WTC11 (cell line): Measurements from ENCODE around the gene INKA2. TPM values are rescaled to one million over a fixed set of nuclear protein-coding genes. Genes with fewer than 3 reads are reported as not detected.

Experiments used
- ATAC-seq: fragments of 200-7000 bp; cut with Tn5 transposase; 2 replicates; pipeline ENCODE4 v1.10.0; 2021; ENCODE audit warnings: mild to moderate bottlenecking, moderate library complexity
- Bru-seq: library from RNA; stranded (reverse); fragments of 400-500 nt; gene quantifications from one replicate; lab custom pipeline; 2021; lab: Mats Ljungman, UMichigan
- CTCF ChIA-PET: fragments of 300-600 bp; sonication (Branson Sonifier 250); formaldehyde crosslinking; loops from one replicate; lab custom pipeline; 2021; ENCODE audit warnings: antibody characterized with exemption; lab: Charles Lee
- POLR2A ChIA-PET: fragments of 350-600 bp; sonication (Branson Sonifier 250); formaldehyde crosslinking; loops from one replicate; lab custom pipeline; 2021; ENCODE audit warnings: antibody characterized with exemption; lab: Charles Lee
- DNase-seq: peaks from one replicate; pipeline ENCODE4 v3.0.0; 2021; ENCODE audit warnings: low spot score
- H3K27ac Mint-ChIP-seq: 2 replicates; pipeline ENCODE4 v1.8.0; 2021; ENCODE audit warnings: mixed read lengths
- H3K27me3 Mint-ChIP-seq: 2 replicates; pipeline ENCODE4 v1.8.0; 2021; ENCODE audit warnings: low read depth, mild to moderate bottlenecking, moderate library complexity, mixed read lengths
- H3K36me3 Mint-ChIP-seq: 2 replicates; pipeline ENCODE4 v1.8.0; 2021; ENCODE audit warnings: mixed read lengths
- H3K4me1 Mint-ChIP-seq: 2 replicates; pipeline ENCODE4 v1.8.0; 2022; ENCODE audit warnings: mixed read lengths
- H3K4me3 Mint-ChIP-seq: 2 replicates; pipeline ENCODE4 v1.8.0; 2021; ENCODE audit warnings: mild to moderate bottlenecking, moderate library complexity, mixed read lengths
- H3K9me3 Mint-ChIP-seq: 2 replicates; pipeline ENCODE4 v1.8.0; 2021; ENCODE audit warnings: mixed read lengths
- CBFB ChIP-seq: sonication (generic); formaldehyde crosslinking; IDR thresholded peaks from 2 replicates; pipeline ENCODE4 v1.8.1; 2022; ENCODE audit warnings: mild to moderate bottlenecking, low read depth, missing genetic modification reagents
- ELF4 ChIP-seq: sonication (generic); formaldehyde crosslinking; IDR thresholded peaks from 2 replicates; pipeline ENCODE4 v1.8.1; 2022; ENCODE audit warnings: low read depth, mild to moderate bottlenecking, moderate library complexity, missing genetic modification reagents
- FOXK1 ChIP-seq: sonication (generic); formaldehyde crosslinking; IDR thresholded peaks from 2 replicates; pipeline ENCODE4 v1.8.0; 2022; ENCODE audit warnings: mild to moderate bottlenecking, moderate library complexity, missing genetic modification reagents
- JAZF1 ChIP-seq: fragments of 250-450 bp; sonication (Bioruptor Pico); IDR thresholded peaks from 2 replicates; pipeline ENCODE4 v1.9.0; 2021; ENCODE audit warnings: moderate library complexity, mild to moderate bottlenecking, inconsistent platforms
- JUN ChIP-seq: sonication (generic); formaldehyde crosslinking; IDR thresholded peaks from 2 replicates; pipeline ENCODE4 v1.8.0; 2023; ENCODE audit warnings: mild to moderate bottlenecking, missing genetic modification reagents
- KAT7 ChIP-seq: sonication (generic); formaldehyde crosslinking; IDR thresholded peaks from 2 replicates; pipeline ENCODE4 v1.8.1; 2023; ENCODE audit warnings: missing genetic modification reagents, mild to moderate bottlenecking, borderline replicate concordance
- MXD4 ChIP-seq: fragments of 250-450 bp; sonication (Bioruptor Pico); IDR thresholded peaks from 2 replicates; pipeline ENCODE4 v1.8.0; 2021; ENCODE audit warnings: mild to moderate bottlenecking, moderate library complexity, borderline replicate concordance
- NFATC4 ChIP-seq: fragments of 250-450 bp; sonication (Bioruptor Pico); IDR thresholded peaks from 2 replicates; pipeline ENCODE4 v1.9.0; 2021; ENCODE audit warnings: mild to moderate bottlenecking
- NFE2L1 ChIP-seq: sonication (generic); formaldehyde crosslinking; IDR thresholded peaks from 2 replicates; pipeline ENCODE4 v1.8.1; 2023; ENCODE audit warnings: missing genetic modification reagents
- PRRX2 ChIP-seq: fragments of 250-450 bp; sonication (Bioruptor Pico); IDR thresholded peaks from 2 replicates; pipeline ENCODE4 v1.8.0; 2021; ENCODE audit warnings: mild to moderate bottlenecking
- SMAD3 ChIP-seq: sonication (generic); formaldehyde crosslinking; IDR thresholded peaks from 2 replicates; pipeline ENCODE4 v1.8.0; 2022; ENCODE audit warnings: missing genetic modification reagents, mild to moderate bottlenecking, borderline replicate concordance
- SMAD4 ChIP-seq: sonication (generic); formaldehyde crosslinking; IDR thresholded peaks from 2 replicates; pipeline ENCODE4 v1.8.0; 2022; ENCODE audit warnings: mild to moderate bottlenecking, missing genetic modification reagents
- ZNF121 ChIP-seq: sonication (generic); formaldehyde crosslinking; IDR thresholded peaks from 2 replicates; pipeline ENCODE4 v1.8.0; 2023; ENCODE audit warnings: missing genetic modification reagents
- ZNF263 ChIP-seq: sonication (generic); formaldehyde crosslinking; IDR thresholded peaks from 2 replicates; pipeline ENCODE4 v1.8.1; 2022; ENCODE audit warnings: low read depth, mild to moderate bottlenecking, moderate library complexity, missing genetic modification reagents
- long read RNA-seq, 3 experiments: library from RNA in 1 of 3; library from capped mRNA in 1 of 3; library from polyadenylated mRNA in 1 of 3; unstranded in 2 of 3; stranded (forward) in 1 of 3; transcript quantifications; one replicate each; pipeline ENCODE4 v2.0.0, GENCODE V29; 2021
- total RNA-seq: library from RNA; stranded (reverse); gene quantifications from 3 replicates; pipeline ENCODE4 v1.2.3, GENCODE V29; 2021
- TF ChIP-seq, protein P1 (sequence below): sonication (generic); formaldehyde crosslinking; IDR thresholded peaks from 2 replicates; pipeline ENCODE4 v1.8.0; 2022; ENCODE audit warnings: mild to moderate bottlenecking, missing genetic modification reagents
- TF ChIP-seq, protein P2 (sequence below): sonication (generic); formaldehyde crosslinking; IDR thresholded peaks from 2 replicates; pipeline ENCODE4 v1.8.0; 2023; ENCODE audit warnings: mild to moderate bottlenecking, missing genetic modification reagents
- TF ChIP-seq, protein P3 (sequence below): sonication (generic); formaldehyde crosslinking; conservative IDR thresholded peaks from 2 replicates; pipeline ENCODE4 v1.8.1; 2022; ENCODE audit warnings: mild to moderate bottlenecking, missing genetic modification reagents
- TF ChIP-seq, protein P4 (sequence below): sonication (generic); formaldehyde crosslinking; IDR thresholded peaks from 2 replicates; pipeline ENCODE4 v1.8.1; 2023; ENCODE audit warnings: mild to moderate bottlenecking, missing genetic modification reagents, borderline replicate concordance
- TF ChIP-seq, protein P5 (sequence below): sonication (generic); formaldehyde crosslinking; IDR thresholded peaks from 2 replicates; pipeline ENCODE4 v1.8.1; 2022; ENCODE audit warnings: mild to moderate bottlenecking, moderate library complexity, missing genetic modification reagents
- TF ChIP-seq, protein P6 (sequence below): sonication (generic); formaldehyde crosslinking; IDR thresholded peaks from 2 replicates; pipeline ENCODE4 v1.8.0; 2022; ENCODE audit warnings: missing genetic modification reagents
- TF ChIP-seq, protein P7 (sequence below): sonication (generic); formaldehyde crosslinking; IDR thresholded peaks from 2 replicates; pipeline ENCODE4 v1.8.1; 2022; ENCODE audit warnings: low read depth, mild to moderate bottlenecking, moderate library complexity, missing genetic modification reagents, borderline replicate concordance

INKA2 gene
- total RNA-seq (19.2 to 22.5 TPM (median 20.1 TPM) in 3 replicates), Bru-seq, nascent RNA (percentile 79 among the genes with signal in this experiment)
- long read RNA-seq, experiment 1, full-length matches to known transcripts = 12 of 14 reads
- long read RNA-seq, experiment 1, partial matches to known transcripts = 0 of 14 reads
- long read RNA-seq, experiment 1, other reads (novel, unspliced or antisense) = 2 of 14 reads
- long read RNA-seq, experiment 2, full-length matches to known transcripts = 4 of 8 reads
- long read RNA-seq, experiment 2, partial matches to known transcripts = 1 of 8 reads
- long read RNA-seq, experiment 2, other reads (novel, unspliced or antisense) = 3 of 8 reads
- long read RNA-seq, experiment 3, full-length matches to known transcripts = 4 of 4 reads
- long read RNA-seq, experiment 3, partial matches to known transcripts = 0 of 4 reads
- long read RNA-seq, experiment 3, other reads (novel, unspliced or antisense) = 0 of 4 reads

DNA sequence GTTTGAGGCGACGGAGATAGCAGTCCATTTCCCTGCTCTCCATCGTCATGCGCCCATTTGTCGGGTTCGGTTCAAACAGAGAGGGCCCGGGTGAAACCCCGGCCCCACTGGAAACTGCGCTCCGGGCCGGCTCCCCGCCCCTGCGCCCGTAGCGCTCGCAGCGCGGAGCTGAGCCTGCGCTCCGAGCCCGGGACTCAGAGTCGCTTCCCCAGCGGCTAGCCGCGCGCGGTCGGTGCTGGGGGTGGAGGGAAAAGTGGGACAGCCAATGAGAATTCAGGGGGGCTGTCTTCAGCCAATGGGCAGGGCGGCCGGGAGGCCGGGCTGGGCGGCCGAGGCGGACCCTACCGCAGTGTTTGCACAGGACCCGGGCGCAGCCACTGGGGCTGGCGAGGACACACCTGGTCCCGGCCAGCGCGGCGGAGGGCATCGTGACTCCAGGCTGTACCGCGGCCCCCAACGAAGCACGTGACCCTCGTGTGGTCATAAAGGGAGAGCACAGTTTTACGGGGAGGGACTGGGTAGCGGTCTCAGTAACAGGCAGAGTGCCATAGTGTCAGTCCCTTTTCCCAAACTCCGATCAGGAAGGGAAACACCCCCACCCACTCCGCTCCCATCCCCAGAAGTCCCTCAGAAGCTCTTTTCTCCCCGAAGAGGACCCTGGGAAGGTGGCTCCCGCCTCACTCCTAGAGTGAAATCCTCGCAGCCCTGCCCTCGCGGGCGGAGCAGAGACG is at the start of gene INKA2:
TSS of gene INKA2 (minus strand) at position 202 of the 731 bp plus-strand sequence. CDS start at position 49, 153 bp downstream.
- ChIA-PET CTCF (interaction anchor here (0.8 to 7.7 kb wide), 14 partner anchors 9 to 290 kb away, joined by 3 to 78 read pairs (median 6); partner anchors contain the start of genes ATP5PB and WDR77), POLR2A (interaction anchor here (0.6 to 1.9 kb wide), 7 partner anchors 11 to 1404 kb away, joined by 3 to 6 read pairs (median 4); partner anchors contain the start of gene DDX20)
- H3K9me3 Mint-ChIP-seq = no peaks in the 10 kb centered on the region
- DNase-seq (peak; percentile 95), ATAC-seq (peak; percentile 75)
- H3K27me3 Mint-ChIP-seq = peaks cover 23% of the 10 kb centered on the region
- H3K4me3 Mint-ChIP-seq = no peak within 1 kb of the TSS
- peak within 1 kb of the TSS; percentile 99 for H3K27ac Mint-ChIP-seq
- no peaks in the 10 kb centered on the region for H3K36me3 Mint-ChIP-seq
- H3K4me1 Mint-ChIP-seq = peaks cover 15% of the 10 kb centered on the region
- TF ChIP-seq SMAD4 (CRISPR knock-in tag) (no peak), MXD4 (CRISPR knock-in tag) (no peak), JUN (CRISPR knock-in tag) (no peak), CBFB (CRISPR knock-in tag) (0 out of 2 replicates have a peak, but pooled peaks have one; percentile 25), NFATC4 (CRISPR knock-in tag) (no peak), SMAD3 (CRISPR knock-in tag) (peak; percentile 71; the same call in 1 of the 2 replicates), JAZF1 (CRISPR knock-in tag) (no peak), ELF4 (CRISPR knock-in tag) (no peak), PRRX2 (CRISPR knock-in tag) (no peak), KAT7 (CRISPR knock-in tag) (no peak), ZNF263 (CRISPR knock-in tag) (no peak), FOXK1 (CRISPR knock-in tag) (peak; percentile 54; the same call in 1 of the 2 replicates), ZNF121 (CRISPR knock-in tag) (no peak), NFE2L1 (CRISPR knock-in tag) (no peak)
- TF ChIP-seq, protein P1, sequence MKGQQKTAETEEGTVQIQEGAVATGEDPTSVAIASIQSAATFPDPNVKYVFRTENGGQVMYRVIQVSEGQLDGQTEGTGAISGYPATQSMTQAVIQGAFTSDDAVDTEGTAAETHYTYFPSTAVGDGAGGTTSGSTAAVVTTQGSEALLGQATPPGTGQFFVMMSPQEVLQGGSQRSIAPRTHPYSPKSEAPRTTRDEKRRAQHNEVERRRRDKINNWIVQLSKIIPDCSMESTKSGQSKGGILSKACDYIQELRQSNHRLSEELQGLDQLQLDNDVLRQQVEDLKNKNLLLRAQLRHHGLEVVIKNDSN (CRISPR knock-in tag) = peak; percentile 84
- TF ChIP-seq, protein P2, sequence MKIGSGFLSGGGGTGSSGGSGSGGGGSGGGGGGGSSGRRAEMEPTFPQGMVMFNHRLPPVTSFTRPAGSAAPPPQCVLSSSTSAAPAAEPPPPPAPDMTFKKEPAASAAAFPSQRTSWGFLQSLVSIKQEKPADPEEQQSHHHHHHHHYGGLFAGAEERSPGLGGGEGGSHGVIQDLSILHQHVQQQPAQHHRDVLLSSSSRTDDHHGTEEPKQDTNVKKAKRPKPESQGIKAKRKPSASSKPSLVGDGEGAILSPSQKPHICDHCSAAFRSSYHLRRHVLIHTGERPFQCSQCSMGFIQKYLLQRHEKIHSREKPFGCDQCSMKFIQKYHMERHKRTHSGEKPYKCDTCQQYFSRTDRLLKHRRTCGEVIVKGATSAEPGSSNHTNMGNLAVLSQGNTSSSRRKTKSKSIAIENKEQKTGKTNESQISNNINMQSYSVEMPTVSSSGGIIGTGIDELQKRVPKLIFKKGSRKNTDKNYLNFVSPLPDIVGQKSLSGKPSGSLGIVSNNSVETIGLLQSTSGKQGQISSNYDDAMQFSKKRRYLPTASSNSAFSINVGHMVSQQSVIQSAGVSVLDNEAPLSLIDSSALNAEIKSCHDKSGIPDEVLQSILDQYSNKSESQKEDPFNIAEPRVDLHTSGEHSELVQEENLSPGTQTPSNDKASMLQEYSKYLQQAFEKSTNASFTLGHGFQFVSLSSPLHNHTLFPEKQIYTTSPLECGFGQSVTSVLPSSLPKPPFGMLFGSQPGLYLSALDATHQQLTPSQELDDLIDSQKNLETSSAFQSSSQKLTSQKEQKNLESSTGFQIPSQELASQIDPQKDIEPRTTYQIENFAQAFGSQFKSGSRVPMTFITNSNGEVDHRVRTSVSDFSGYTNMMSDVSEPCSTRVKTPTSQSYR (CRISPR knock-in tag) = 0 out of 2 replicates have a peak, but pooled peaks have one; percentile 18
- TF ChIP-seq, protein P3, sequence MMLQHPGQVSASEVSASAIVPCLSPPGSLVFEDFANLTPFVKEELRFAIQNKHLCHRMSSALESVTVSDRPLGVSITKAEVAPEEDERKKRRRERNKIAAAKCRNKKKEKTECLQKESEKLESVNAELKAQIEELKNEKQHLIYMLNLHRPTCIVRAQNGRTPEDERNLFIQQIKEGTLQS (CRISPR knock-in tag) = no peak
- TF ChIP-seq, protein P4, sequence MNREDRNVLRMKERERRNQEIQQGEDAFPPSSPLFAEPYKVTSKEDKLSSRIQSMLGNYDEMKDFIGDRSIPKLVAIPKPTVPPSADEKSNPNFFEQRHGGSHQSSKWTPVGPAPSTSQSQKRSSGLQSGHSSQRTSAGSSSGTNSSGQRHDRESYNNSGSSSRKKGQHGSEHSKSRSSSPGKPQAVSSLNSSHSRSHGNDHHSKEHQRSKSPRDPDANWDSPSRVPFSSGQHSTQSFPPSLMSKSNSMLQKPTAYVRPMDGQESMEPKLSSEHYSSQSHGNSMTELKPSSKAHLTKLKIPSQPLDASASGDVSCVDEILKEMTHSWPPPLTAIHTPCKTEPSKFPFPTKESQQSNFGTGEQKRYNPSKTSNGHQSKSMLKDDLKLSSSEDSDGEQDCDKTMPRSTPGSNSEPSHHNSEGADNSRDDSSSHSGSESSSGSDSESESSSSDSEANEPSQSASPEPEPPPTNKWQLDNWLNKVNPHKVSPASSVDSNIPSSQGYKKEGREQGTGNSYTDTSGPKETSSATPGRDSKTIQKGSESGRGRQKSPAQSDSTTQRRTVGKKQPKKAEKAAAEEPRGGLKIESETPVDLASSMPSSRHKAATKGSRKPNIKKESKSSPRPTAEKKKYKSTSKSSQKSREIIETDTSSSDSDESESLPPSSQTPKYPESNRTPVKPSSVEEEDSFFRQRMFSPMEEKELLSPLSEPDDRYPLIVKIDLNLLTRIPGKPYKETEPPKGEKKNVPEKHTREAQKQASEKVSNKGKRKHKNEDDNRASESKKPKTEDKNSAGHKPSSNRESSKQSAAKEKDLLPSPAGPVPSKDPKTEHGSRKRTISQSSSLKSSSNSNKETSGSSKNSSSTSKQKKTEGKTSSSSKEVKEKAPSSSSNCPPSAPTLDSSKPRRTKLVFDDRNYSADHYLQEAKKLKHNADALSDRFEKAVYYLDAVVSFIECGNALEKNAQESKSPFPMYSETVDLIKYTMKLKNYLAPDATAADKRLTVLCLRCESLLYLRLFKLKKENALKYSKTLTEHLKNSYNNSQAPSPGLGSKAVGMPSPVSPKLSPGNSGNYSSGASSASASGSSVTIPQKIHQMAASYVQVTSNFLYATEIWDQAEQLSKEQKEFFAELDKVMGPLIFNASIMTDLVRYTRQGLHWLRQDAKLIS (CRISPR knock-in tag) = no peak
- TF ChIP-seq, protein P5, sequence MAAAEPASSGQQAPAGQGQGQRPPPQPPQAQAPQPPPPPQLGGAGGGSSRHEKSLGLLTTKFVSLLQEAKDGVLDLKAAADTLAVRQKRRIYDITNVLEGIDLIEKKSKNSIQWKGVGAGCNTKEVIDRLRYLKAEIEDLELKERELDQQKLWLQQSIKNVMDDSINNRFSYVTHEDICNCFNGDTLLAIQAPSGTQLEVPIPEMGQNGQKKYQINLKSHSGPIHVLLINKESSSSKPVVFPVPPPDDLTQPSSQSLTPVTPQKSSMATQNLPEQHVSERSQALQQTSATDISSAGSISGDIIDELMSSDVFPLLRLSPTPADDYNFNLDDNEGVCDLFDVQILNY (CRISPR knock-in tag) = peak; percentile 49; the same call in 1 of the 2 replicates
- TF ChIP-seq, protein P6, sequence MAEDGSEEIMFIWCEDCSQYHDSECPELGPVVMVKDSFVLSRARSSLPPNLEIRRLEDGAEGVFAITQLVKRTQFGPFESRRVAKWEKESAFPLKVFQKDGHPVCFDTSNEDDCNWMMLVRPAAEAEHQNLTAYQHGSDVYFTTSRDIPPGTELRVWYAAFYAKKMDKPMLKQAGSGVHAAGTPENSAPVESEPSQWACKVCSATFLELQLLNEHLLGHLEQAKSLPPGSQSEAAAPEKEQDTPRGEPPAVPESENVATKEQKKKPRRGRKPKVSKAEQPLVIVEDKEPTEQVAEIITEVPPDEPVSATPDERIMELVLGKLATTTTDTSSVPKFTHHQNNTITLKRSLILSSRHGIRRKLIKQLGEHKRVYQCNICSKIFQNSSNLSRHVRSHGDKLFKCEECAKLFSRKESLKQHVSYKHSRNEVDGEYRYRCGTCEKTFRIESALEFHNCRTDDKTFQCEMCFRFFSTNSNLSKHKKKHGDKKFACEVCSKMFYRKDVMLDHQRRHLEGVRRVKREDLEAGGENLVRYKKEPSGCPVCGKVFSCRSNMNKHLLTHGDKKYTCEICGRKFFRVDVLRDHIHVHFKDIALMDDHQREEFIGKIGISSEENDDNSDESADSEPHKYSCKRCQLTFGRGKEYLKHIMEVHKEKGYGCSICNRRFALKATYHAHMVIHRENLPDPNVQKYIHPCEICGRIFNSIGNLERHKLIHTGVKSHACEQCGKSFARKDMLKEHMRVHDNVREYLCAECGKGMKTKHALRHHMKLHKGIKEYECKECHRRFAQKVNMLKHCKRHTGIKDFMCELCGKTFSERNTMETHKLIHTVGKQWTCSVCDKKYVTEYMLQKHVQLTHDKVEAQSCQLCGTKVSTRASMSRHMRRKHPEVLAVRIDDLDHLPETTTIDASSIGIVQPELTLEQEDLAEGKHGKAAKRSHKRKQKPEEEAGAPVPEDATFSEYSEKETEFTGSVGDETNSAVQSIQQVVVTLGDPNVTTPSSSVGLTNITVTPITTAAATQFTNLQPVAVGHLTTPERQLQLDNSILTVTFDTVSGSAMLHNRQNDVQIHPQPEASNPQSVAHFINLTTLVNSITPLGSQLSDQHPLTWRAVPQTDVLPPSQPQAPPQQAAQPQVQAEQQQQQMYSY (CRISPR knock-in tag) = no peak
- TF ChIP-seq, protein P7, sequence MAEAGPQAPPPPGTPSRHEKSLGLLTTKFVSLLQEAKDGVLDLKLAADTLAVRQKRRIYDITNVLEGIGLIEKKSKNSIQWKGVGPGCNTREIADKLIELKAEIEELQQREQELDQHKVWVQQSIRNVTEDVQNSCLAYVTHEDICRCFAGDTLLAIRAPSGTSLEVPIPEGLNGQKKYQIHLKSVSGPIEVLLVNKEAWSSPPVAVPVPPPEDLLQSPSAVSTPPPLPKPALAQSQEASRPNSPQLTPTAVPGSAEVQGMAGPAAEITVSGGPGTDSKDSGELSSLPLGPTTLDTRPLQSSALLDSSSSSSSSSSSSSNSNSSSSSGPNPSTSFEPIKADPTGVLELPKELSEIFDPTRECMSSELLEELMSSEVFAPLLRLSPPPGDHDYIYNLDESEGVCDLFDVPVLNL = no peak
